HEK293T (cell line): ENCODE results near the gene FLVCR1.
"Not testable (repeated sequence)": the region's sequence is repeated elsewhere in the genome, so short reads cannot be mapped to it uniquely, and the experiment has no call there.

Experiments
- CTCF ChIA-PET: fragments of 350-600 bp; formaldehyde crosslinking; extraction: SDS; loops from one replicate; lab custom pipeline; 2021; ENCODE audit warnings: antibody characterized with exemption, inconsistent platforms; lab: Yijun Ruan, JAX
- POLR2A ChIA-PET: fragments of 350-600 bp; formaldehyde crosslinking; extraction: SDS; loops from one replicate; lab custom pipeline; 2020; ENCODE audit warnings: antibody characterized with exemption, inconsistent platforms; lab: Yijun Ruan, JAX
- DNase-seq: peaks from one replicate; pipeline ENCODE4 v3.0.0; 2012; ENCODE audit warnings: mixed read lengths; ENCODE audit errors: extremely low spot score
- ARNT ChIP-seq: fragments of 450-650 bp; IDR thresholded peaks from 2 replicates; pipeline ENCODE4 v1.6.1; 2017; ENCODE audit warnings: mild to moderate bottlenecking
- BHLHE40 ChIP-seq: fragments of 450-650 bp; IDR thresholded peaks from 2 replicates; pipeline ENCODE4 v1.6.1; 2016; ENCODE audit warnings: mild to moderate bottlenecking, moderate library complexity, borderline replicate concordance
- CTBP1 ChIP-seq: fragments of 450-650 bp; IDR thresholded peaks from 2 replicates; pipeline ENCODE4 v1.6.1; 2016; ENCODE audit warnings: borderline replicate concordance
- ELF4 ChIP-seq: fragments of 450-650 bp; IDR thresholded peaks from 2 replicates; pipeline ENCODE4 v1.6.1; 2017; ENCODE audit warnings: antibody characterized with exemption
- FOXA1 ChIP-seq: fragments of 450-650 bp; IDR thresholded peaks from 2 replicates; pipeline ENCODE4 v1.6.1; 2016; ENCODE audit warnings: mild to moderate bottlenecking
- FOXK2 ChIP-seq: fragments of 450-650 bp; IDR thresholded peaks from 2 replicates; pipeline ENCODE4 v1.6.1; 2016; ENCODE audit warnings: mild to moderate bottlenecking
- FOXM1 ChIP-seq: fragments of 450-650 bp; IDR thresholded peaks from 2 replicates; pipeline ENCODE4 v1.6.1; 2017; ENCODE audit warnings: mild to moderate bottlenecking, borderline replicate concordance
- HDGF ChIP-seq: fragments of 450-650 bp; IDR thresholded peaks from 2 replicates; pipeline ENCODE4 v1.6.1; 2017; ENCODE audit warnings: antibody characterized with exemption, borderline replicate concordance
- L3MBTL2 ChIP-seq: fragments of 450-650 bp; conservative IDR thresholded peaks from 2 replicates; pipeline ENCODE4 v1.6.1; 2016; ENCODE audit warnings: mild to moderate bottlenecking
- LEF1 ChIP-seq: fragments of 450-650 bp; IDR thresholded peaks from 2 replicates; pipeline ENCODE4 v1.6.1; 2017; ENCODE audit warnings: mild to moderate bottlenecking, borderline replicate concordance
- NFRKB ChIP-seq: fragments of 450-650 bp; IDR thresholded peaks from 2 replicates; pipeline ENCODE4 v1.6.1; 2016; ENCODE audit warnings: mild to moderate bottlenecking, moderate library complexity
- PKNOX1 ChIP-seq: fragments of 450-650 bp; IDR thresholded peaks from 2 replicates; pipeline ENCODE4 v1.6.1; 2016
- SP1 ChIP-seq: fragments of 450-650 bp; IDR thresholded peaks from 2 replicates; pipeline ENCODE4 v1.6.1; 2017
- SUZ12 ChIP-seq: fragments of 450-650 bp; IDR thresholded peaks from 2 replicates; pipeline ENCODE4 v1.6.1; 2016; ENCODE audit warnings: mild to moderate bottlenecking
- TARDBP ChIP-seq: fragments of 450-650 bp; IDR thresholded peaks from 2 replicates; pipeline ENCODE4 v1.6.1; 2016
- ZNF384 ChIP-seq: fragments of 450-650 bp; IDR thresholded peaks from 2 replicates; pipeline ENCODE4 v1.6.1; 2016

The FLVCR1 gene

DNA sequence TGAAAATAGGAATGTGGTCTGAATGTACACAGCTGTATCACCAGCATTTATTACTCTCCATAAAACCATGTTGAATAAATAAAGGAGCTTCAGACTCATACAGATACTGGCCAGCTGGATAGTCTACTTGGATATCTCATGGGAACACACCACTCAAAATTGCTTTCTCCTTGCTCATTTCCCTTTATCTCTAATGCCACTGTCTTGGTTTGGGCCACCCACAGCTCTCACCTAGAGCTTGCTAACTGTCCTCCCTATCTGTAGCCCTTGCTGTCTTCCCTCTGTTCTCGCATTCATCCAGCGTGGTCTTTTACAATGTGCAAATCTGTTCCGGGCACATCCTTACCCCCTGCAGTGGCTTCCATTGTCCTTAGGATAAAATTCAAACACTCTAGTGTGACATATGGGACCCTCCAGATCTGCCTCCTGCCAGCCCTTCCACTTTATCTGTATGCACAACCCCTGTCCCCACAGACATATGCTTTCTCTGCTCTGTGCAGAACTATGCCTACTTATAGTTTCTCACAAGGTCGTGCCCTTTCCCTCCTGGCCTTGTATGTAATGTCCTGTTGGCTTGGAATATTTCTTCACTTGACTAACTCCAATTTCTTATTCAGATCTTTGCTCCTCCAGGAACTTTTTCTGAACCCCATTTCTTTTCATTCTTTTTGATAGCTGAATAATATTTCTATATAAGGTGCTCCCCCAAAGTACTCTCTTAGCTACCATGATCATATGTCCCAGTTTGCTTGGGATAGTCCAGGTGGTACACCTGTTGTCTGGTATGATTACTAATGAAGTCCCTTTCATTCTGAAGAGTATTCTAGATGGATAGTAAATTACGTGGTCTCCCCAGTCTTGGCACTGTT, 2.9 kb downstream of the FLVCR1 start:
- ChIA-PET POLR2A (no interaction called here), CTCF (no interaction called here)
- TF ChIP-seq PKNOX1 (no peak), FOXA1 (no peak), CTBP1 (no peak), FOXK2 (no peak), L3MBTL2 (no peak), ZNF384 (no peak), HDGF (no peak), NFRKB (no peak), FOXM1 (no peak), SP1 (no peak), LEF1 (no peak), BHLHE40 (no peak), SUZ12 (no peak), TARDBP (no peak), ARNT (no peak), ELF4 (no peak)
- DNase-seq, result no peak

GRCh38 chr1:212862111-212862690, 4.1 kb downstream of the FLVCR1 start:
- TF ChIP-seq BHLHE40, result no peak
- TF ChIP-seq SUZ12, result no peak
- no peak for TF ChIP-seq FOXM1
- no peak for TF ChIP-seq SP1
- TF ChIP-seq PKNOX1, result no peak
- no peak for TF ChIP-seq ZNF384
- no peak for TF ChIP-seq ARNT
- TF ChIP-seq LEF1, result no peak
- TF ChIP-seq L3MBTL2, result no peak
- TF ChIP-seq NFRKB, result no peak
- TF ChIP-seq CTBP1, result no peak
- TF ChIP-seq FOXK2, result no peak
- no peak for TF ChIP-seq ELF4
- ChIA-PET CTCF (no interaction called here), POLR2A (no interaction called here)
- DNase-seq, result no peak

GRCh38 chr1:212863345-212863744, 5.3 kb downstream of the FLVCR1 start:
- ChIA-PET CTCF (interaction anchor here (0.6 kb wide), 1 partner anchor 72 kb away, joined by 4 read pairs; no protein-coding TSS in a partner anchor), POLR2A (interaction anchor here (0.7 kb wide), 1 partner anchor 9 kb away, joined by 3 read pairs; no protein-coding TSS in a partner anchor)
- not testable (repeated sequence) for DNase-seq

DNA sequence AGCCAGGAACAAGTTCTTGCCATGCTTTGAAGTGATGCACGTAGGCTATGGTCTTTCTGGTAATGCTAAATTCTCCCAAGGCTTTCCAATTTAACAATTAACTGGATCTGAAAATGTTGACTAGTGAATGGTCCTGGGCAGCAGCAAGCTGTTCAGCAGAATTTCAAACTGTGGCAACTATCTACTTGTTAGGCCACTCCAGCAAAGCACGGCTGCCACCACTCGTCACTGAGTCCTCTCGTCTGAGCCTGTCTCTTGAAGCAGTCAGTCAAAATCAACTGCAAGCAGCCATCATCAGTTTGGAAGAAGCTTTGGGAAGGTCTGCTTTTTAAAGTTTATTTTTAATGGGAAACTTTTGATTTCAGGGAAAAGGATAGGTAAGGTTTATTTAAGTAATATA, 6.1 kb downstream of the FLVCR1 start:
- CTCF ChIA-PET, result no interaction called here
- POLR2A ChIA-PET, result no interaction called here
- no peak for DNase-seq
- TF ChIP-seq ZNF384, result no peak
- TF ChIP-seq ARNT, result no peak
- no peak for TF ChIP-seq SUZ12

DNA sequence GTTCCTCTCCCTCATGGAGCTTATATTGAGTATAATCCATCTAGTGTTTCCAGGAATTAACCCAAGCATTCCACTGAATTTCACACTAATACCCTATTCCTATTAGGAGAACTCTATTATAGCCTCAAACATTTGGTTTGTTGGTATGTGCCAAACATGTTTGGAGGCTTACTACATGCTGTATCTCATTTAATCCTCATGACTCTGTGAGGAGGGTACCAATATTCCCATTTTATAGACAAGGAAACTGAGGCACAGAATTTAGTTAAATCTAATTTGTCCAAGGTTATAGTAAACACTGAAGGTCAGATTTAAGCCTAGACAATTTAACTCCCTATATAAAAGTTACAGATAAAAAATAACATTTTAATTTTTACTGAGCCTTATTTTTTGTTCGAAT, 9.1 kb downstream of the FLVCR1 start:
- ChIA-PET CTCF (interaction anchor here (0.7 kb wide), 1 partner anchor 1105 kb away, joined by 3 read pairs; no protein-coding TSS in a partner anchor), POLR2A (no interaction called here)
- TF ChIP-seq LEF1 (no peak), ELF4 (no peak), PKNOX1 (no peak), NFRKB (no peak), BHLHE40 (no peak), FOXA1 (no peak), ARNT (no peak), FOXK2 (no peak), HDGF (no peak), SP1 (no peak), SUZ12 (no peak), L3MBTL2 (no peak), CTBP1 (no peak), TARDBP (no peak), FOXM1 (no peak), ZNF384 (no peak)
- no peak for DNase-seq

- no peak for TF ChIP-seq ZNF384
- TF ChIP-seq CTBP1, result no peak
- no peak for TF ChIP-seq ELF4
- no peak for TF ChIP-seq ARNT
- no peak for TF ChIP-seq BHLHE40
- TF ChIP-seq FOXM1, result no peak
- no peak for TF ChIP-seq TARDBP
- TF ChIP-seq NFRKB, result no peak
- TF ChIP-seq L3MBTL2, result no peak
- TF ChIP-seq SP1, result no peak
- TF ChIP-seq FOXA1, result no peak
- no peak for TF ChIP-seq FOXK2
- TF ChIP-seq HDGF, result no peak
- TF ChIP-seq SUZ12, result no peak
- no peak for TF ChIP-seq PKNOX1
- TF ChIP-seq LEF1, result no peak
- ChIA-PET CTCF (no interaction called here), POLR2A (interaction anchor here (1.9 kb wide), 1 partner anchor 14 kb away, joined by 8 read pairs; the partner anchor contains the start of gene FLVCR1)
- no peak for DNase-seq
These were observed 13.9 kb downstream of the FLVCR1 start for GRCh38 chr1:212871976-212872375.
